Body of pancreas (tissue), 4 donors: ENCODE results near the gene NFKBIA. TPM values are rescaled to one million over a fixed set of nuclear protein-coding genes. Genes with fewer than 3 reads are reported as not detected.

Experiments used
- ATAC-seq: fragments of 150-250 bp; one replicate; pipeline ENCODE4 v1.9.1; 2016
- DNase-seq, 4 donors: peaks; one replicate each; pipeline ENCODE4 v3.0.0-alpha.2; 2019
- H3K27ac ChIP-seq, 4 donors: fragments of 200-600 bp; sonication (generic); 1 replicate in 3 of 4; 2 replicates in 1 of 4; pipeline versions ENCODE4 v1.5.1 to v1.6.1; 2016 to 2019; ENCODE audit warnings: mild to moderate bottlenecking in 1 of 4, mixed read lengths in 1 of 4, moderate library complexity in 1 of 4
- H3K27me3 ChIP-seq, 2 donors: fragments of 200-600 bp; sonication (generic); one replicate each; pipeline ENCODE4 v1.6.0; 2016; ENCODE audit warnings: mild to moderate bottlenecking in 1 of 2
- H3K36me3 ChIP-seq, 2 donors: fragments of 200-600 bp; sonication (generic); replicated peaks in 1 of 2; 2 replicates each; pipeline ENCODE4 v1.5.1; 2016; ENCODE audit warnings: low read depth in 2 of 2; ENCODE audit not compliant: insufficient read depth in 1 of 2
- H3K4me1 ChIP-seq: fragments of 200-600 bp; sonication (generic); one replicate; pipeline ENCODE4 v1.6.0; 2016
- H3K4me3 ChIP-seq, 2 donors: fragments of 200-600 bp; sonication (generic); 1 replicate in 1 of 2; 2 replicates in 1 of 2; pipeline ENCODE4 v1.5.1; 2016 to 2019
- H3K9me3 ChIP-seq, 3 donors: fragments of 200-600 bp; sonication (generic); 1 replicate in 2 of 3; 2 replicates in 1 of 3; pipeline ENCODE4 v1.5.1; 2016
- CTCF ChIP-seq, 7 experiments: fragments of 450-650 bp in 4 of 7; fragments of 200-600 bp in 3 of 7; sonication (generic) in 3 of 7; IDR thresholded peaks; one replicate each; pipeline ENCODE4 v1.5.1; 2016 to 2019; ENCODE audit warnings: antibody characterized with exemption in 7 of 7
- POLR2A ChIP-seq, 3 donors: fragments of 450-650 bp; IDR thresholded peaks; one replicate each; pipeline ENCODE4 v1.6.1; 2016; ENCODE audit warnings: antibody characterized with exemption in 3 of 3, mild to moderate bottlenecking in 2 of 3
- WGBS, 2 donors: methylation state at CpG; one replicate each; pipeline ENCODE4 v1.1.5; 2017; 5-methylcytosine and 5-hydroxymethylcytosine counted together
- intact Hi-C: fragments of 100-400 bp; cut with DNase I; formaldehyde crosslinking; loops from one replicate; pipeline ENCODE4 v1.15.1; 2023
- total RNA-seq, 2 donors: library from RNA; depleted of rRNA; stranded (reverse); fragments of >200 nt; gene quantifications; one replicate each; pipeline ENCODE4 v1.1.0, GENCODE V29; 2016

Gene NFKBIA
- total RNA-seq, 2 donors from 2014 or later = 330 to 345 TPM

GRCh38 chr14:35402323-35403113 is 2.0 kb downstream of the NFKBIA start:
- Histone ChIP-seq H3K4me1 (peaks cover 55% of the 10 kb centered on the region), H3K27ac (peak overlapping the region; percentile 75 to 100 (median 100)), H3K9me3 (no peaks in the 10 kb centered on the region), H3K4me3 (peak overlapping the region; percentile 54 to 66), H3K27me3 (no peaks in the 10 kb centered on the region), H3K36me3 (peaks cover 19 to 26% of the 10 kb centered on the region in 2 donors)
- TF ChIP-seq POLR2A (IDR thresholded peaks at IDR 0.05) = peak in 1 of 3 donors; percentile 10
- no peak for TF ChIP-seq CTCF (IDR thresholded peaks at IDR 0.05)
- ATAC-seq (no peak), DNase-seq (peak; percentile 29 to 43 (median 31))
- WGBS, 2 donors = 13 to 25% methylated on average over 12 to 14 of the region's 14 CpGs
- intact Hi-C loops = no loop called here

- Histone ChIP-seq H3K36me3 (peaks cover 19 to 26% of the 10 kb centered on the region in 2 donors), H3K9me3 (no peaks in the 10 kb centered on the region), H3K27ac (peak overlapping the region; percentile 75 to 100 (median 100)), H3K4me3 (peak overlapping the region; percentile 54 to 66), H3K27me3 (no peaks in the 10 kb centered on the region), H3K4me1 (peaks cover 57% of the 10 kb centered on the region)
- DNase-seq (no peak), ATAC-seq (no peak)
- 22 to 26% methylated on average over 14 of the region's 14 CpGs for WGBS, 2 donors
- intact Hi-C loops = no loop called here
- no peak for TF ChIP-seq CTCF (IDR thresholded peaks at IDR 0.05)
- TF ChIP-seq POLR2A (IDR thresholded peaks at IDR 0.05) = no peak
Measured at GRCh38 chr14:35401422-35402265, 2.9 kb downstream of the NFKBIA start.

GRCh38 chr14:35400648-35401421 is 3.7 kb downstream of the NFKBIA start:
- peak overlapping the region; percentile 54 to 100 (median 100) for H3K27ac ChIP-seq
- 41 to 49% methylated on average over 10 of the region's 10 CpGs for WGBS, 2 donors
- intact Hi-C loops = no loop called here
- ATAC-seq (no peak), DNase-seq (peak in 1 of 4 donors; percentile 11)
- H3K36me3 ChIP-seq = peaks cover 19 to 26% of the 10 kb centered on the region in 2 donors
- H3K4me3 ChIP-seq = peak overlapping the region in 1 of 2 donors; percentile 66
- H3K9me3 ChIP-seq = no peaks in the 10 kb centered on the region
- peaks cover 49% of the 10 kb centered on the region for H3K4me1 ChIP-seq
- TF ChIP-seq CTCF (IDR thresholded peaks at IDR 0.05) (no peak), POLR2A (IDR thresholded peaks at IDR 0.05) (peak in 1 of 3 donors; percentile 53)
- no peaks in the 10 kb centered on the region for H3K27me3 ChIP-seq

GRCh38 chr14:35399083-35399937 is 5.2 kb downstream of the NFKBIA start:
- no peaks in the 10 kb centered on the region for H3K27me3 ChIP-seq
- no peak overlapping the region for H3K4me3 ChIP-seq
- TF ChIP-seq POLR2A (IDR thresholded peaks at IDR 0.05) (peak in 2 of 3 donors; percentile 23 to 35), CTCF (IDR thresholded peaks at IDR 0.05) (no peak)
- H3K9me3 ChIP-seq = no peaks in the 10 kb centered on the region
- H3K36me3 ChIP-seq = peaks cover 19 to 26% of the 10 kb centered on the region in 2 donors
- intact Hi-C loops = no loop called here
- 90 to 94% methylated on average over 15 of the region's 15 CpGs for WGBS, 2 donors
- peaks cover 43% of the 10 kb centered on the region for H3K4me1 ChIP-seq
- ATAC-seq = no peak
- DNase-seq = peak in 1 of 4 donors; percentile 19
- H3K27ac ChIP-seq = peak overlapping the region in 3 of 4 donors; percentile 51 to 100 (median 59)
